H1 (cell line): ENCODE data around the gene CPA2. TPM values are rescaled to one million over a fixed set of nuclear protein-coding genes. Genes with fewer than 3 reads are reported as not detected.

ENCODE experiments used
- CTCF ChIA-PET: fragments of 300-600 bp; sonication (Branson Sonifier 250); formaldehyde crosslinking; loops from one replicate; lab custom pipeline; 2021; ENCODE audit not compliant: partially characterized antibody; lab: Charles Lee
- POLR2A ChIA-PET: fragments of 300-600 bp; sonication (Branson Sonifier 250); formaldehyde crosslinking; loops from one replicate; lab custom pipeline; 2021; ENCODE audit warnings: inconsistent platforms; ENCODE audit not compliant: partially characterized antibody; lab: Charles Lee
- DNase-seq, 2 experiments: peaks; one replicate each; pipeline versions ENCODE4 v3.0.0 to v3.0.0-alpha.2; 2010 to 2022; ENCODE audit warnings: low spot score in 2 of 2, low read depth in 1 of 2, mixed read lengths in 1 of 2
- FAIRE-seq: peaks from 2 replicates; lab custom pipeline; 2011; peaks lifted over from hg19 to GRCh38; lab: Jason Lieb, UNC
- H2AFZ ChIP-seq: 2 replicates; pipeline ENCODE4 v1.8.1; 2012; ENCODE audit warnings: low read length, inconsistent platforms
- H2AK5ac ChIP-seq: 2 replicates; pipeline ENCODE4 v1.6.1; 2013; ENCODE audit warnings: low read depth, low read length
- H2BK120ac ChIP-seq: replicated peaks from 2 replicates; pipeline ENCODE3; 2013; ENCODE audit warnings: low read depth, low read length, inconsistent platforms
- H2BK12ac ChIP-seq: 2 replicates; pipeline ENCODE4 v1.6.1; 2013; ENCODE audit warnings: low read depth, low read length
- H2BK15ac ChIP-seq: 2 replicates; pipeline ENCODE4 v1.6.1; 2013; ENCODE audit warnings: low read length
- H2BK20ac ChIP-seq: 2 replicates; pipeline ENCODE4 v1.6.1; 2013; ENCODE audit warnings: low read length
- H2BK5ac ChIP-seq: 2 replicates; pipeline ENCODE4 v1.6.1; 2013; ENCODE audit warnings: low read depth, low read length
- H3K14ac ChIP-seq: 2 replicates; pipeline ENCODE4 v1.6.1; 2013; ENCODE audit warnings: inconsistent platforms; ENCODE audit not compliant: insufficient read length
- H3K18ac ChIP-seq: 2 replicates; pipeline ENCODE4 v1.6.1; 2013; ENCODE audit warnings: low read length; ENCODE audit errors: extremely low read depth
- H3K23ac ChIP-seq: 2 replicates; pipeline ENCODE4 v1.6.1; 2013; ENCODE audit warnings: inconsistent platforms; ENCODE audit not compliant: insufficient read length
- H3K23me2 ChIP-seq: 2 replicates; pipeline ENCODE4 v1.6.1; 2013; ENCODE audit warnings: low read depth, low read length
- H3K27ac ChIP-seq: 2 replicates; pipeline ENCODE4 v1.6.1; 2011; ENCODE audit warnings: low read depth, low read length, inconsistent platforms
- H3K27me3 ChIP-seq, 4 experiments: replicated peaks in 1 of 4; 1 replicate in 1 of 4; 2 replicates in 3 of 4; pipeline versions ENCODE4 v1.6.1 to v1.8.1; 2011 to 2013; ENCODE audit warnings: low read length in 3 of 4, mild to moderate bottlenecking in 3 of 4, inconsistent platforms in 2 of 4, mixed read lengths in 2 of 4, moderate library complexity in 1 of 4; ENCODE audit not compliant: control insufficient read depth in 3 of 4, insufficient read depth in 3 of 4; ENCODE audit errors: extremely low read depth in 1 of 4
- H3K36me3 ChIP-seq, 4 experiments: 2 replicates each; pipeline versions ENCODE4 v1.6.1 to v1.8.1; 2011 to 2013; ENCODE audit warnings: mild to moderate bottlenecking in 4 of 4, low read length in 3 of 4, moderate library complexity in 2 of 4, control low read depth in 1 of 4, inconsistent platforms in 1 of 4; ENCODE audit not compliant: insufficient read depth in 4 of 4, control insufficient read depth in 2 of 4
- H3K4ac ChIP-seq: replicated peaks from 2 replicates; pipeline ENCODE3; 2013; ENCODE audit warnings: low read length, low read depth, mixed read lengths, inconsistent platforms; ENCODE audit not compliant: insufficient read length
- H3K4me1 ChIP-seq, 4 experiments: replicated peaks in 1 of 4; 1 replicate in 1 of 4; 2 replicates in 3 of 4; pipeline versions ENCODE4 v1.6.1 to v1.8.1; 2011 to 2013; ENCODE audit warnings: low read length in 3 of 4, inconsistent platforms in 2 of 4, mixed read lengths in 1 of 4; ENCODE audit not compliant: insufficient read depth in 4 of 4, control insufficient read depth in 3 of 4
- H3K4me2 ChIP-seq, 2 experiments: 2 replicates each; pipeline versions ENCODE4 v1.6.1 to v1.8.1; 2011 to 2013; ENCODE audit warnings: low read depth in 2 of 2, low read length in 2 of 2, control low read depth in 1 of 2, inconsistent platforms in 1 of 2, mild to moderate bottlenecking in 1 of 2; ENCODE audit not compliant: insufficient read depth in 1 of 2
- H3K4me3 ChIP-seq, 4 experiments: fragments of 200-600, 300-600 bp in 1 of 4; sonication (generic), shearing (Covaris generic), sonication (Bioruptor Twin) in 1 of 4; 2 replicates each; pipeline versions ENCODE4 v1.5.1 to v1.8.1; 2011 to 2016; ENCODE audit warnings: low read length in 4 of 4, low read depth in 3 of 4, control low read depth in 2 of 4, inconsistent platforms in 2 of 4, mild to moderate bottlenecking in 2 of 4, mixed read lengths in 1 of 4, moderate library complexity in 1 of 4; ENCODE audit not compliant: insufficient read depth in 2 of 4; ENCODE audit errors: extremely low read depth in 1 of 4
- H3K56ac ChIP-seq: replicated peaks from 2 replicates; pipeline ENCODE3; 2013; ENCODE audit warnings: low read depth, mild to moderate bottlenecking, mixed read lengths, low read length, inconsistent platforms; ENCODE audit not compliant: insufficient read length
- H3K79me1 ChIP-seq: 2 replicates; pipeline ENCODE4 v1.6.1; 2013; ENCODE audit warnings: low read depth, low read length, control low read depth
- H3K79me2 ChIP-seq, 2 experiments: 2 replicates each; pipeline versions ENCODE4 v1.6.1 to v1.8.1; 2012 to 2013; ENCODE audit warnings: low read length in 2 of 2, mild to moderate bottlenecking in 2 of 2, inconsistent platforms in 1 of 2; ENCODE audit not compliant: insufficient read depth in 2 of 2, control insufficient read depth in 1 of 2
- H3K9ac ChIP-seq, 4 experiments: replicated peaks in 1 of 4; 1 replicate in 1 of 4; 2 replicates in 3 of 4; pipeline versions ENCODE4 v1.6.1 to v1.8.1; 2011 to 2013; ENCODE audit warnings: low read depth in 3 of 4, low read length in 3 of 4, control low read depth in 2 of 4, mild to moderate bottlenecking in 2 of 4, moderate library complexity in 2 of 4, inconsistent platforms in 1 of 4; ENCODE audit errors: extremely low read depth in 1 of 4
- H3K9me3 ChIP-seq, 2 experiments: 2 replicates each; pipeline versions ENCODE4 v1.6.1 to v1.8.1; 2012 to 2013; ENCODE audit warnings: mild to moderate bottlenecking in 2 of 2, moderate library complexity in 2 of 2, control low read depth in 1 of 2, inconsistent platforms in 1 of 2, low read depth in 1 of 2, low read length in 1 of 2, mixed read lengths in 1 of 2; ENCODE audit not compliant: insufficient read depth in 2 of 2
- H4K20me1 ChIP-seq, 2 experiments: replicated peaks in 1 of 2; 2 replicates each; pipeline versions ENCODE3 to v1.8.1; 2011 to 2013; ENCODE audit warnings: inconsistent platforms in 2 of 2, low read length in 2 of 2, mild to moderate bottlenecking in 1 of 2; ENCODE audit not compliant: insufficient read depth in 2 of 2, control insufficient read depth in 1 of 2
- H4K5ac ChIP-seq: 2 replicates; pipeline ENCODE4 v1.6.1; 2013; ENCODE audit warnings: low read length, low read depth, mixed read lengths, inconsistent platforms; ENCODE audit not compliant: insufficient read length
- H4K8ac ChIP-seq: 2 replicates; pipeline ENCODE4 v1.8.0; 2013; ENCODE audit warnings: mild to moderate bottlenecking, moderate library complexity, low read length, inconsistent platforms; ENCODE audit not compliant: insufficient read depth; ENCODE audit errors: extremely low read depth
- H4K91ac ChIP-seq: replicated peaks from 2 replicates; pipeline ENCODE3; 2013; ENCODE audit warnings: low read length, mixed read lengths, inconsistent platforms; ENCODE audit not compliant: insufficient read length
- BCL11A ChIP-seq, 2 experiments: IDR thresholded peaks; one replicate each; pipeline ENCODE4 v1.6.1; 2011; ENCODE audit warnings: low read depth in 2 of 2, low read length in 2 of 2, mild to moderate bottlenecking in 2 of 2
- CBX5 ChIP-seq: fragments of 300-800, 300-1000 bp; sonication (generic); IDR thresholded peaks from 2 replicates; pipeline ENCODE4 v1.7.1; 2016; ENCODE audit warnings: antibody characterized with exemption, low read length, low read depth
- CHD1 ChIP-seq: IDR thresholded peaks from 2 replicates; pipeline ENCODE4 v1.6.1; 2012; ENCODE audit warnings: low read depth, low read length, improper control_type of control experiment
- JUND ChIP-seq: IDR thresholded peaks from 2 replicates; pipeline ENCODE4 v1.6.1; 2011; ENCODE audit warnings: mild to moderate bottlenecking, improper control_type of control experiment, low read length
- MAFK ChIP-seq: IDR thresholded peaks from 2 replicates; pipeline ENCODE4 v1.6.1; 2012; ENCODE audit warnings: low read depth, mild to moderate bottlenecking, improper control_type of control experiment, low read length
- PHF8 ChIP-seq: fragments of 200-600 bp; sonication (generic); conservative IDR thresholded peaks from 2 replicates; pipeline ENCODE4 v1.7.1; 2012; ENCODE audit warnings: low read depth, mild to moderate bottlenecking, inconsistent platforms, low read length, moderate library complexity
- SIX5 ChIP-seq: IDR thresholded peaks from 2 replicates; pipeline ENCODE4 v1.6.1; 2011; ENCODE audit warnings: mild to moderate bottlenecking, low read depth, low read length
- SP4 ChIP-seq: IDR thresholded peaks from 2 replicates; pipeline ENCODE4 v1.6.1; 2012; ENCODE audit warnings: low read length, inconsistent platforms
- WGBS, 2 experiments: shearing (Covaris generic) in 1 of 2; methylation state at CpG; one replicate each; pipeline versions ENCODE4 v1.1.6 to v1.1.7; 2013 to 2015; ENCODE audit warnings: low lambda C conversion rate in 2 of 2, mixed read lengths in 2 of 2, inconsistent platforms in 1 of 2, low coverage in 1 of 2, missing lambda C conversion rate in 1 of 2; ENCODE audit not compliant: insufficient replicate concordance in 2 of 2, insufficient coverage in 1 of 2, insufficient read length in 1 of 2; ENCODE audit errors: extremely low coverage in 1 of 2, missing lambda C conversion rate in 1 of 2; 5-methylcytosine and 5-hydroxymethylcytosine counted together
- polyA plus RNA-seq, 7 experiments: library from polyadenylated mRNA; depleted of rRNA in 3 of 7; stranded (reverse) in 5 of 7; unstranded in 2 of 7; fragments of >200 nt in 5 of 7; fragments of 200-250 nt in 2 of 7; gene quantifications; 1 replicate in 5 of 7; 2 replicates in 1 of 7; 4 replicates in 1 of 7; pipeline versions ENCODE4 v1.2.1 to v1.2.3, GENCODE V29; 2011 to 2013; ENCODE audit warnings: missing spikeins in 2 of 7, mixed read lengths in 2 of 7
- total RNA-seq: library from RNA; stranded (reverse); fragmentation: NEBNext Ultra II Directional; extraction: Animal tissue kit (Norgen Biotek cat#: 25700); gene quantifications from 2 replicates; pipeline ENCODE4 v1.2.1, GENCODE V29; 2021
- TF ChIP-seq, protein P1 (sequence below), 3 experiments: IDR thresholded peaks; 1 replicate in 2 of 3; 2 replicates in 1 of 3; pipeline versions ENCODE4 v1.5.1 to v1.6.1; 2011; ENCODE audit warnings: low read length in 3 of 3, mild to moderate bottlenecking in 3 of 3, inconsistent platforms in 2 of 3, low read depth in 1 of 3, moderate library complexity in 1 of 3; ENCODE audit not compliant: insufficient read depth in 1 of 3; ENCODE audit errors: control extremely low read depth in 1 of 3

The CPA2 gene
- total and polyA plus RNA-seq, 2 of the 8 experiments (the other 6 are each of a cell fraction or from before 2014, with no cell fraction given), result 0.21 TPM; not detected in 1

DNA sequence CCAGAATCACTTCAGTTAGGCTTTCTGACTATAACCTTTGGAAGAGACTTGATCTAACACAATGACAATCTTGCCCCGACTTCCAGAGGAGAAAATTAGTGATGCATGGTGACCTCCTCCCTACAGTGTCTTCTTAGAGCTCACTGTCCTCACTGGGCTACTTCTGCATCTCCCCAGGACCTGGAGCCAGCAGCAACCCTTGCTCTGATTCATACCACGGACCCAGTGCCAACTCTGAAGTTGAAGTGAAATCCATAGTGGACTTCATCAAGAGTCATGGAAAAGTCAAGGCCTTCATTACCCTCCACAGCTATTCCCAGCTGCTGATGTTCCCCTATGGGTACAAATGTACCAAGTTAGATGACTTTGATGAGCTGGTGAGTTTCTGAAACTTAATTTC is 12.6 kb downstream of the CPA2 start:
- H3K4me1 ChIP-seq, result peaks cover 0 to 10% (median 5%) of the 10 kb centered on the region in 4 experiments; a peak in 6 of 7 replicates
- no peak overlapping the region for H2AFZ ChIP-seq
- H3K56ac ChIP-seq, result no peak overlapping the region
- H3K79me1 ChIP-seq, result no peaks in the 10 kb centered on the region
- H2BK15ac ChIP-seq, result no peak overlapping the region
- H3K9ac ChIP-seq, result no peak overlapping the region
- ChIA-PET CTCF (interaction anchor here (0.6 to 2.5 kb wide), 2 partner anchors 17 to 119 kb away, joined by 3 to 7 read pairs; no protein-coding TSS in a partner anchor), POLR2A (interaction anchor here (0.5 kb wide), 1 partner anchor 28 kb away, joined by 3 read pairs; no protein-coding TSS in a partner anchor)
- no peaks in the 10 kb centered on the region for H3K36me3 ChIP-seq
- no peak overlapping the region for H2BK5ac ChIP-seq
- no peak overlapping the region for H3K4ac ChIP-seq
- WGBS, 2 experiments, result 96% methylated on average over 2 of the region's 2 CpGs; no CpG with 5 or more reads in 1 of the 2 experiments
- H2BK20ac ChIP-seq, result no peak overlapping the region
- H2BK120ac ChIP-seq, result no peak overlapping the region
- no peak overlapping the region for H2BK12ac ChIP-seq
- H3K9me3 ChIP-seq, result no peaks in the 10 kb centered on the region
- H3K14ac ChIP-seq, result no peak overlapping the region
- H3K79me2 ChIP-seq, result no peaks in the 10 kb centered on the region
- H4K5ac ChIP-seq, result no peak overlapping the region
- no peak overlapping the region for H3K4me2 ChIP-seq
- H3K18ac ChIP-seq, result no peak overlapping the region
- DNase-seq (no peak), FAIRE-seq (no peak)
- no peak overlapping the region for H3K4me3 ChIP-seq
- no peak overlapping the region for H3K23ac ChIP-seq
- H3K23me2 ChIP-seq, result no peaks in the 10 kb centered on the region; the same call in 1 of the 2 replicates
- no peaks in the 10 kb centered on the region for H4K20me1 ChIP-seq
- H4K8ac ChIP-seq, result no peak overlapping the region
- H3K27me3 ChIP-seq, result no peaks in the 10 kb centered on the region
- no peak overlapping the region for H3K27ac ChIP-seq
- H4K91ac ChIP-seq, result no peak overlapping the region
- no peak overlapping the region for H2AK5ac ChIP-seq
- TF ChIP-seq CHD1 (no peak), CBX5 (no peak), BCL11A (IDR thresholded peaks at IDR 0.05; ENCODE audit: low read depth in 2 of 2, low read length in 2 of 2) (no peak), SIX5 (no peak), PHF8 (no peak), SP4 (no peak), JUND (no peak), MAFK (no peak)
- TF ChIP-seq, protein P1, sequence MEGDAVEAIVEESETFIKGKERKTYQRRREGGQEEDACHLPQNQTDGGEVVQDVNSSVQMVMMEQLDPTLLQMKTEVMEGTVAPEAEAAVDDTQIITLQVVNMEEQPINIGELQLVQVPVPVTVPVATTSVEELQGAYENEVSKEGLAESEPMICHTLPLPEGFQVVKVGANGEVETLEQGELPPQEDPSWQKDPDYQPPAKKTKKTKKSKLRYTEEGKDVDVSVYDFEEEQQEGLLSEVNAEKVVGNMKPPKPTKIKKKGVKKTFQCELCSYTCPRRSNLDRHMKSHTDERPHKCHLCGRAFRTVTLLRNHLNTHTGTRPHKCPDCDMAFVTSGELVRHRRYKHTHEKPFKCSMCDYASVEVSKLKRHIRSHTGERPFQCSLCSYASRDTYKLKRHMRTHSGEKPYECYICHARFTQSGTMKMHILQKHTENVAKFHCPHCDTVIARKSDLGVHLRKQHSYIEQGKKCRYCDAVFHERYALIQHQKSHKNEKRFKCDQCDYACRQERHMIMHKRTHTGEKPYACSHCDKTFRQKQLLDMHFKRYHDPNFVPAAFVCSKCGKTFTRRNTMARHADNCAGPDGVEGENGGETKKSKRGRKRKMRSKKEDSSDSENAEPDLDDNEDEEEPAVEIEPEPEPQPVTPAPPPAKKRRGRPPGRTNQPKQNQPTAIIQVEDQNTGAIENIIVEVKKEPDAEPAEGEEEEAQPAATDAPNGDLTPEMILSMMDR (IDR thresholded peaks at IDR 0.05; ENCODE audit: control extremely low read depth in 1 of 3, insufficient read depth in 1 of 3, low read depth in 1 of 3, low read length in 3 of 3), result no peak
